Mammary epithelial cell (primary cell): Measurements from ENCODE around the gene POLR3E.

Source experiments
- EZH2 ChIP-seq: IDR thresholded peaks from 2 replicates; pipeline ENCODE4 v1.6.1; 2012; ENCODE audit warnings: low read length, inconsistent platforms, borderline replicate concordance
- TF ChIP-seq, protein P1 (sequence below), 2 donors: IDR thresholded peaks in 1 of 2; conservative IDR thresholded peaks in 1 of 2; 2 replicates each; pipeline ENCODE4 v1.5.1; 2011 to 2012; ENCODE audit warnings: inconsistent platforms in 2 of 2, low read length in 2 of 2, mild to moderate bottlenecking in 2 of 2, control low read depth in 1 of 2, low read depth in 1 of 2; ENCODE audit not compliant: insufficient read depth in 1 of 2; ENCODE audit errors: extremely low read depth in 1 of 2

DNA sequence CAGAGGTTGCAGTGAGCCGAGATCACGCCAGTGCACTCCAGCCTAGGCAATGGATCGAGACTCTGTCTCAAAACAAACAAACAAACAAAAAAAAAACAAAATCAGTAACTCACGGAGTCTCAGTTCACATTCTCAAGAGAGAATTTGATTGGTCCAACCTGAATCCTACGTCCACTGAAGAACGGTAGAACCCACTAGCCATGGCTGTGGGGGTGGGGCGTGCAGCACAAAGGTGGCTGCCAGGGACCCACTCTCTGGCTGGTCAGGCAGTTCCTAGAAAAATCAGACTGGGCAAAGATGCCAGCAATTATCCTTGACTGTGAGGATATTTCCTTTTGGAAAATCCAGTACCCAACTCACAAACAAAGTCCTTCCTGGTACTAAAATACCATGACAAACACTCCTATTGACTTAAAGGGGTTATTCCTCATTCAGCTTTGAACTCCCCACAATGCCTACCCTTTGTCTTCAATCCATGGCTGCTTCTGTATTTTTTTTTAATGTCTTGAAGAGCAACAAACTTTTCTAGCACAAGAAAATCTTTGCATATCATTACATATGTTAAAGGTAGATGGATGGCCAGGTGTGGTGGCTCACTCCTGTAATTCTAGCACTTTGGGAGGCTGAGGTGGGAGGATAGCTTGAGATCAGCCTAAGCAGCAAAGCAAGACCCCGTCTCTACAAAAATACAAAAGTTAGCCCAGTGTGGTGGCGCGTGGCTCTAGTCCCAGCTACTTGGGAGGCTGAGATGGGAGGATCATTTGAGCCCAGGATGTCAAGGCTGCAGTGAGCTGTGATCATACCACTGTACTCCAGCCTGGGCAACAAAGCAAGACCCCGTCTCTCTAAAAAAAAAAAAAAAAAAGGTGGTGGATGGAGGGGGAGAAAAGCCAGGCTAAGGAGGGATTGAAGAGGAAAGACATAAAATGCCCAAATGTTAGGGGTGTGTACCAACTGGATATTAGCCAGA lies 3.8 kb upstream of the POLR3E start:
- TF ChIP-seq, protein P1, sequence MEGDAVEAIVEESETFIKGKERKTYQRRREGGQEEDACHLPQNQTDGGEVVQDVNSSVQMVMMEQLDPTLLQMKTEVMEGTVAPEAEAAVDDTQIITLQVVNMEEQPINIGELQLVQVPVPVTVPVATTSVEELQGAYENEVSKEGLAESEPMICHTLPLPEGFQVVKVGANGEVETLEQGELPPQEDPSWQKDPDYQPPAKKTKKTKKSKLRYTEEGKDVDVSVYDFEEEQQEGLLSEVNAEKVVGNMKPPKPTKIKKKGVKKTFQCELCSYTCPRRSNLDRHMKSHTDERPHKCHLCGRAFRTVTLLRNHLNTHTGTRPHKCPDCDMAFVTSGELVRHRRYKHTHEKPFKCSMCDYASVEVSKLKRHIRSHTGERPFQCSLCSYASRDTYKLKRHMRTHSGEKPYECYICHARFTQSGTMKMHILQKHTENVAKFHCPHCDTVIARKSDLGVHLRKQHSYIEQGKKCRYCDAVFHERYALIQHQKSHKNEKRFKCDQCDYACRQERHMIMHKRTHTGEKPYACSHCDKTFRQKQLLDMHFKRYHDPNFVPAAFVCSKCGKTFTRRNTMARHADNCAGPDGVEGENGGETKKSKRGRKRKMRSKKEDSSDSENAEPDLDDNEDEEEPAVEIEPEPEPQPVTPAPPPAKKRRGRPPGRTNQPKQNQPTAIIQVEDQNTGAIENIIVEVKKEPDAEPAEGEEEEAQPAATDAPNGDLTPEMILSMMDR (conservative IDR thresholded peaks at IDR 0.05 in 1 of 2, IDR thresholded peaks at IDR 0.05 in 1 of 2; ENCODE audit: extremely low read depth in 1 of 2, insufficient read depth in 1 of 2, low read depth in 1 of 2, low read length in 2 of 2): no peak
- TF ChIP-seq EZH2: no peak
